Activated CD4-positive, alpha-beta T cell treated with anti-CD3 and anti-CD28 coated beads, Interleukin-2, amount 50 U/mL, for 24 hours (primary cell): ENCODE results near the gene XXYLT1.
"Not testable (repeated sequence)": the region's sequence is repeated elsewhere in the genome, so short reads cannot be mapped to it uniquely, and the experiment has no call there.

Source experiments
- DNase-seq, 2 donors: peaks; one replicate each; pipeline ENCODE4 v3.0.0-alpha.2; 2020; ENCODE audit warnings: low read depth in 1 of 2, low spot score in 1 of 2

Gene XXYLT1

GRCh38 chr3:195228886-195229285, 42.1 kb downstream of the XXYLT1 start:
- not testable (repeated sequence) for DNase-seq

DNA sequence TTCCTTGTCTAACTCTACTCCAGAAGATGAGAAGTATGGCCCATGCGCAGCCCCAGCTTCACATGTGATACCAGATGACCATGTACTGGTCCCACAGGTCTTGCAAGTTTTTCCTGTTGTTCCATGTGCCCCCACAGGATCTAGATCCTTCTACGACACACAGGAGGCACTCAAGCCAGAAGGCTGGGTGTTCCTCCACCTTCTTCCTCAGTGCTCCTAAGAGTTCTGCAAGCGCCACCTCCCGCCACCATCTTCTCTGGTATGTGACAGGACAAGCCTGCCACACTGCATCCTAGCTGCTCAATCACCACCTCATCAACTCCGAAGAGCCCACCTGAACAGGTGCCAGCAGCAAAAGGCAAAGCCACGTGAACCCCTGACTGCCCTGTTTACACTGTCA, 43.1 kb downstream of the XXYLT1 start:
- DNase-seq: no peak

DNA sequence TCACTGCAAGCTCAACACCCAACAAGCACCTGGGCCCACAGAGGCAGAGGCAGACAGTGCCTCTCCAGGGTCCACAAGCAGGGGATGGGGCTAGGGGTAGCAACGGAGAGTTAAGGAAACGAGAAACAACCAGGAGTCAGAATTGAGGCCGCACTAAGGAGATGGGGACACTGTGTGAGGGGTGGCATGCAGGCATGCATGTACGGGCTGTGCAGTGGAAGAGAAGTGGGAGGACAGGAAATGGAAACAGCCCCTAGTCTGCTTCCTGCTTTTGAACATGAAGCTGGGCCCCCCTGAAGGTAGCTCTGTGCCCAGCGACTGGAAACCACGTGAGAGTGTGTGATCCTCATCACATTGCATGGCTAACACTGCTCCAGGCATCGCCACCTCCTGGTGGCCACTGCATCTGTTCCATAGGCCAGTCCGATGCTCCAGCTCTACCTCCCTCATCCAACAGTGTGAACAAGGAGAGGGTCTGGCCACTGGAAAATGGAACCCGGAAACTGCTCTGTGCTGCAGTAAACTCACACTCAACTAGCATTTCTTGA, 44.0 kb downstream of the XXYLT1 start:
- no peak for DNase-seq

DNA sequence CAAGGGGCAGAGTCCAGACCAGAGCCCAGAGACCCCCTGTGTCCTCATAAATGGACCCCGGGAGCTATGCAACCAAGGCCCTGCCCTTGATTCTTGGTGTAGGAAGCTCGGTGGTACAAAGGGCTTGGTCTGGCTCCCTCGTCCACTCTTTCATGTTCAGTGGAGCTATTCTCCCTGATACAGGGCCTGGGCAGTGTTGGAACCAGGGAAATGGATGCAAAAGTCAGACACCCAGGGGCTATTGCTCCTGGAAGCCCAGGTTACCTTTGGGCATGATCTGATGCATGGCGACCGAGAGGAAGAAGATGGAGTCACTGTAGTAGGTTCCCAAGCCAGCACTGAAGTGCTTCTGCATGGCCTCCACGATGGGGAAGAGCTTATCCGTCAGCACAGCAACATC, 44.5 kb downstream of the XXYLT1 start:
- no peak for DNase-seq

DNA sequence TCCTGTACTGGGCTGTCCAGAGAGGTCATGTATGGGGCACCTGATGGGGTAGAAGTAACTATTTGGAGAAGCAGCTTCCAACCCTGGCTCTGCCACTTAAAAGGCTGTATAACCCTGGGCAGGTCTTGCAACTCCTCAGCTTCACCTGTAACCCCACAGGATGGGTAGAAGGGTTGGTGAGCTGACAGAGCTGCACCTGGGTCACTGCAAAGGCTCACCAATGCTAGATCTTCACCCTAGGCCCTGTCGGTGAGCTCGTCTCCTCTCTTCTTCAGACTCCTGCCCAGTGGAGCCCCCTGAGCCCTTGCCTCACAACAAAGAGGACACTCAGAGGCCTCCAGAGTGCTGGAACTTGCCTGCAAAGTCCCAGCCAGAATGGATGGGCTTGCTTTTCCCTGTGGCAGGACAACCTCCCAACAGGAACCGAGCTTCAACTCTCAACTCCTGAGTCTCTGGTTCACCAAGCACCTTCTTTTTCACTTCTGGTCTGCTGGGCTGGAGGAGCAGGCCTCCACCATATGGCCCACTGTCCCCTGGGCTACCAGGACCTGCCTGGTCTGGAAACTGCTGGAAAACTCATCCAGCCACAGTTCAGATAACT, 45.9 kb downstream of the XXYLT1 start:
- DNase-seq: no peak

DNA sequence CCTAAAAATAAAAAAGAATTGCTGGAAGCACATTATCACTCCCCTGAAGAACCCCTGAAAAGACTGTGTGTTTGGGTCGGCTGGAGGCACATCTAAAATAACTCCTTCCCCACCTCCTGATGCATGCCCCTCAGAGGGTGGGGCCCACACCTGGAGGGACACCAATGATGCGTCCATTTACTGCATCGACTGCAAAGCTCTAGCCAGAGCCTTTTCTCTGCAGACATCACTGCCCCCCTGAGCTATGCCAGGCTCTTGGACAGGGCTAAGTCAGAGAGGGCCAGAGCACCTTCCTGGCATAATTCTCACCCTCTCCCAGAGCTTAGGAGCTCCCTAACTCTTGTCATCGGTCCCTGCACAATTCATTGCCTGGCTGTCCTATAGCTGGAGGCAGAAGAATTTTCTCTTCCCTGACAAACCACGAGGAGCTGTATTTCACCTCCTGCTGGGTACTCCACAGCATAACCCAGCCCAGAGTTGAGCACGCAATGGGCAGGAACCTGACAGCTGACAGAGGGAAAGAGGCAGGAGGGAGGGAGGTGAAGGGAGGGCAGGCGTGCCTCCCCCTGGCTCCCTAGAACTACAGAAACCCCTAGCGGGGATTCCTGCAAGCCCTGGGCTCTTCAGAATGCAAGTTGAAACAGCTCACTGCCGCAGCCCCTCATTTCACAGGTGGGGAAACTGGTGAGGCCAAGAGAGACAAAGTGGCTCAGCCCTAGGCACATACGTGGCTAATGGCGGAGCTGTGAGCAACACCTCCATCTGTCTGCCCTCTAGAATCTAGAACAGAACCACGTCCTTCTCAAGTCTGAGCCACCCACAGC, 46.6 kb downstream of the XXYLT1 start:
- no peak for DNase-seq

DNA sequence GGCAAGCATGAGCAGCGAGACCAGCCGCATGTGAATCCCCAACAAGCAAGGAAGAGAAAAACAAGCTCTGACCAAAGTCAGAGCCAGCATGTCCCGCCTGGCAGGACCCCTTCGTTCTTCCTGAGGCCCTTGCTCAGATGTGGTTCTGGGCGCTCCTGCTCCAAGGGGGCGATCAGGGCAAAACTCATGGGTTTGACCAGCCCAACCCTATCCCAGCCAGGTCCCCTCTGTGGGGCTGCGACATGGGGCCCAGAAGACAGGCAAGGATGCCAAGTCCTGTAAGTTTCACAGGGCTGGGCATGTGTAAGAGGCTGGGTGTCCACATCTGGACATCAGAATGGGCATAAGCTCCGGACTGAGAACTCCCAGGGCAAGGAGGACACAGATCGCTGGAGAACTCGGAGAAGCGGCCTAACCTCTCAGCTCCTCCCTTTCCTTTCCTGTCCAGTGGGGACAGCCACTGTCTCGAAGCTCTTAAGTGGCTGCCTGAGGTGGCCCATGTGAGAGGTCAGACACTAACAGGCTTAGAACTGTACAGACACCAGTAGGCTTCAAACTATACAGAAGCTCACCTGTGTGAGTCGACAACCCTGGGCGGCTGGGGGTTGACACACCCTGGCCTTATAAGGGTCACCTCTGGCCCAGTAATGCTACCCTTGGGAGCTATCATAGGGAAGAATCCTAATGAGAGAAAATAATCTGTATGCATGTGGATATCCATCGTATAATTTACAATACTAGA, 48.9 kb downstream of the XXYLT1 start:
- DNase-seq: no peak

DNA sequence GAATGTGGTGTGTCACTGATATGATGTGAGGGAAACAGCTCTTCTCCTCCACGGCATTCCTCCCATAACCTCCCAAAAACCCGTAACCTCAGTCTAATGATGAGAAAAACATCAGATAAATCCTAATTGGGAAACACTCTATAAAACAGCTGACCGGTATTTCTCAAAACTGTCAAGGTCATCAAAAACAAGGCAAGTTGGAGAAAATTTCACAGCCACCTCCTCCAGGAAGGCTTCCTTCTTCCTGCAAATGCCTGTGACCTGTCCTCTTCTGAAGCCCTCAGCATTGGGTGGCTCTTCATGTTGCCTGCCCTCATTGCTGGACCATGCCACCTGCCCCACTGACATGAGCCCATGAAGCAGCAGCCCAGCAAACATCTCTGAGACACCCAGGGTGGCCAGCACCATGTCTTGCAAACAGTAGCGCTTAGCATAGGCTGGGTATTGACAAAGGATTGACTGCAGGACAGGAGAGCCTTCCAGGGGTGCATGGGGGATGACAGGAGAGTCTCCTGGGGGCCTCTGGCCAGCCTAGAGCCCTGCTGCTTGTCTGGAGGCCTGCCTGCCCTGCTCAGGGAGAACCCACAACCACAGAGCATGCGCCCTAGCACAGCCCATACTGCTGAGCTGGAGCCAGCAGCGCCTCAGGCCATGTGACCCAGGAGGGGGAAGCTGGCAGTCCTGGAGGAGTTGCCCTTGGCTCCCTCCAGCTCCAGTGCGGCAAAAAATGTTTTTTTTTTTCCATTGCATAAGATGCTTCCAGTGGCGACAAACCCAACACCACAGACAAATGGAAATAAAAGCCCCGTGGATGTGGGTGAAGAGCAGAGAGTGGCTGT, 49.7 kb downstream of the XXYLT1 start:
- DNase-seq: no peak

DNA sequence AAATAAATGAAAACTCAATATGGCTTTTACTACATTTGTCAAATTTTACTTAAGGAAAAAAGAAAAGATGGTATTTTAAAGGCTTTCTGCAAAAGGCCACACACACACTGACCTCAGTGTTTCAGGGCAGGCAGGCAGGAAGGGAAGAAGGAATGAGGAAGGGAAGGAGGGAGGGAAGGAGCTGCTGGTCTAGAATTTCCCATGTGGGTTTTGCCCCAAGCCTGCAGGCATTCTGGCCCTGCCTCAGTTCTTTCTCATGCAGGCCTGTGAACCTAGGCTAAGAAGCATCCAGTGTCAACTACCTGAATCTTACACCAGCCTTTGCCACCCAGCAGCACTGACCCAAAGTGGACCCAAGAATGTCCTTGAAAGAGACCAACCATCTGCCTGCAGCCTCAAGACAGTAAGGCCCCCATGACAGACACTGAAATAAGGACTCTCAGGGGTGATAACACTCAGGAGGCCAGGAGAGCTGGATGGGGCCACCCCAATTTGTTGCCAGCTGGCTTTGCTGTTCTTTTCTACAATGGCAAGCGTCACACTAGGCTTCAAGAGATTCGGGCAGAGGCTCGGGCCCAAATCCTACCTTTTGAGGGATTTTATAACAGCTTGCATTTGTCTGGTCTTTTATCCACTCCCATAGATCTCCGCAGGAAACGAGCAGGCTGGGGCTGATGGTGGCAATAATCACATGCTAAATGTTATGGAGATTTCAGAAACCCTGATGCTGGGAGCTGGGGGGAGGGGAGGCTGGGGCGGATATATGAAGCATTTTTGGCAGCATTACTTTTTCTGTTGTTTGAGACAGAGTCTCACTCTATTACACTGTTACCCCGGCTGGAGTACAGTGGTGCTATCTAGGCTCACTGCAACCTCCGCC, 51.4 kb downstream of the XXYLT1 start:
- DNase-seq: no peak

- DNase-seq: not testable (repeated sequence)
Measured at GRCh38 chr3:195218331-195218730, 52.6 kb downstream of the XXYLT1 start.

DNA sequence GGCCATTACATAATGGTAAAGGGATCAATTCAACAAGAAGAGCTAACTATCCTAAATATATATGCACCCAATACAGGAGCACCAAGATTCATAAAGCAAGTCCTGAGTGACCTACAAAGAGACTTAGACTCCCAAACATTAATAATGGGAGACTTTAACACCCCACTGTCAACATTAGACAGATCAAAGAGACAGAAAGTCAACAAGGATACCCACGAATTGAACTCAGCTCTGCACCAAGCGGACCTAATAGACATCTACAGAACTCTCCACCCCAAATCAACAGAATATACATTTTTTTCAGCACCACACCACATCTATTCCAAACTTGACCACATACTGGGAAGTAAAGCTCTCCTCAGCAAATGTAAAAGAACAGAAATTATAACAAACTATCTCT, 55.4 kb downstream of the XXYLT1 start:
- not testable (repeated sequence) for DNase-seq

DNA sequence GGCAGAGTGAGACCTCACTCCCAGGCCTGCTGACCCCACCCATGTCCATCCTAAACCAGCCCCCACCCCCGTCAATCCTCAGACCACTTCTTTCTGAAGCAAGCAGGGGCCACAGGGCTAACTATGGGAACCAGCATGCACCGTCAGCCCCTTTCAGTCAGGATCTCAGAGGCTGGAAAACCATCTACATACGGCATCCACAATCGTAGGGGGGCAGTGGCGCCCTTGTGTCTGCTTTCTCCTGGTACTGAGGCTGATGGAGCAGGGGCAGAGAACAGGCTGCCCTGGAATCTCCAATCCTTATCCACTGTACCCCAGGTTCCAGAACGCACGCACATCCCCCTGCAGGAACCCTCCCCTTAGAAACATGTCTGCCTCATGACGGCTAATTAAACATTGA, 56.6 kb downstream of the XXYLT1 start:
- DNase-seq: no peak

- no peak for DNase-seq
Measured at GRCh38 chr3:195213639-195214315, 57.2 kb downstream of the XXYLT1 start.

GRCh38 chr3:195212749-195213375, 58.1 kb downstream of the XXYLT1 start:
- no peak for DNase-seq

- DNase-seq: no peak
Measured at GRCh38 chr3:195212033-195212748, 58.8 kb downstream of the XXYLT1 start.

- no peak for DNase-seq
Measured at GRCh38 chr3:195210266-195210973, 60.5 kb downstream of the XXYLT1 start.

DNA sequence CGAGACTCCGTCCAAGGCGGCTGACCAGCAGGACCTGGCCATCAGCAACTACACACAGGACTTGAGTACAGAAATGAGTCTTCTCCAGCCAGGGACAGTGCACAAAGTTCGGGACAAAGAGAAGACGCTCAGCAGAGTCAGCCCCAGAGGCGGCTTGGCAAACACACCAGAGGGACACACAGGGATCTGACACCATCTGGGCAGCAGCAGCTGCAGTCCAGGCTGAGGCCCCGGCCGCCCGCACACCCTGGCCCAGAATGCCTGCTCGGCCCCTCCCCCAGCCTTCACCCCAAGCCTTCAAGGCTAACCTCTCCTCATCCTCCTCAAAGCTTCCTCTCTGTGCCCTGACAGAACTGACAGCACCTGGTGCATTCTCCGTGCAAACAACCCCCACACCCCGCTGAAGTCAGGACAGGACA, 61.1 kb downstream of the XXYLT1 start:
- DNase-seq: no peak
